Measurements from ENCODE around the gene JAK2.

JAK2 gene

GRCh38 chr9:4965174-4965821 is 19.8 kb upstream of the JAK2 start:
- no peak for TF ChIP-seq CTCF (IDR thresholded peaks at IDR 0.05; ENCODE audit: control extremely low read depth, extremely low read depth, low read depth, missing control alignments)
- CTCF ChIA-PET = interaction anchor here (1.6 kb wide), 2 partner anchors 9 to 23 kb away, joined by 5 read pairs; no protein-coding TSS in a partner anchor
- no peak for DNase-seq (ENCODE audit: extremely low spot score)
- POLR2A ChIA-PET = no interaction called here

DNA sequence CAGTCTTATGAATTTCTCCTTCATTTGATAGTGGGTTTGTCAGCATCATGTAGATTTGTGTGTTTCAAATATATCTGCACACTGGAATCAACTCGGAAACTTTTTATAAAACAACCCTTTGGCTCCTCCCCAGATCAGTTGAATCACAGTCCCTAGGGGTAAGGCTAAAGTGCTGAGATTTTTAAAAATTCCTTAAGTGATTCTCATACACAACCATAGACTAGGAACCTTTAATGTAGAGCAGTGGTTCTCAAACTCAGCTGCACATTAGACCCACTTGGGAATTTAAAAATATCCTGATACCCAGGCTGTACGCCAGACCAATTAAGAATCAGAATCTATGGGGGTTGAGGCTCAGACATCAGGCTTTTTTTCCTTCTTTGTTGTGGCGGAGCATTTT is 17.5 kb upstream of the JAK2 start:
- no peak for DNase-seq (ENCODE audit: extremely low spot score)
- POLR2A ChIA-PET = no interaction called here
- no peak for TF ChIP-seq CTCF (IDR thresholded peaks at IDR 0.05; ENCODE audit: control extremely low read depth, extremely low read depth, low read depth, missing control alignments)
- CTCF ChIA-PET = interaction anchor here (1.5 kb wide), 1 partner anchor 18 kb away, joined by 3 read pairs; the partner anchor contains the start of gene JAK2

GRCh38 chr9:4969130-4969529 is 15.9 kb upstream of the JAK2 start:
- POLR2A ChIA-PET = no interaction called here
- TF ChIP-seq CTCF (IDR thresholded peaks at IDR 0.05; ENCODE audit: control extremely low read depth, extremely low read depth, low read depth, missing control alignments) = no peak
- CTCF ChIA-PET = no interaction called here
- DNase-seq (ENCODE audit: extremely low spot score) = no peak

DNA sequence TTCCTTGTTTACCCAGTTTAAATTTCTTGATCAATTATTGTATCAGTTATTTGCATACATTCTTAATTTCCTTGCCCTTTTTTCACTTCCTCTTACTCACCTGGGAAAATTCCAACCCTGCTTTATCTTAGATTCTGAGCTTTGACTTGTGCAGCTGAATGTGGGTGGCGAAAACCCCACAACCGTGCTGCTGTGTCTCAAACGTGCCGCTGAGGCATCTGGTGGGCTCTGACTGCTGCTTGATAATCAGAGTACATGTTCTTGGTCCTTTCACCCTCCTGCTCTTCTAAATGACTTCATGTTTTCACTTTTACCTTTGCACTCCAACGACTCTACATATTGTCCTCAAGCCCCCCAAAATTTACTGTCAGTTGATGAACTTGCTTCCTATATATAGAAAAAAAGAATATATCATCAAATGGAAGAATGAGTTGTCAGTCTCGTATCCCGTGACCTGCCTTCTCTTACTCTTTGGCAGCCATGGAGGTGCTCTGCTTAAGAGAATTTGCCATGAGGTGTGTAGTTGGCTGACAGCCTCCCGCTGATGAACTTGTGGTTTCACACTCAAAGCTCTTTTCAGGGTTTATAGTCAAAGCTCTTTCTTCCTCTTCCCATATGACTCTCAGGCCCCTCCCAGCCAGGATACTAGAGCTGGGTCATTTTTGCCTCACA is 14.0 kb upstream of the JAK2 start:
- TF ChIP-seq CTCF (IDR thresholded peaks at IDR 0.05; ENCODE audit: control extremely low read depth, extremely low read depth, low read depth, missing control alignments) = no peak
- ChIA-PET POLR2A (interaction anchor here (0.8 kb wide), 1 partner anchor 179 kb away, joined by 3 read pairs; the partner anchor contains the start of gene RCL1), CTCF (interaction anchor here (0.9 to 2.1 kb wide), 7 partner anchors 12 to 212 kb away, joined by 3 to 11 read pairs (median 4); partner anchors contain the start of gene JAK2)
- DNase-seq (ENCODE audit: extremely low spot score) = peak; percentile 65

- no peak for TF ChIP-seq CTCF (IDR thresholded peaks at IDR 0.05; ENCODE audit: control extremely low read depth, extremely low read depth, low read depth, missing control alignments)
- ChIA-PET CTCF (interaction anchor here (1.0 to 2.9 kb wide), 6 partner anchors 10 to 35 kb away, joined by 3 to 12 read pairs (median 6); partner anchors contain the start of gene JAK2), POLR2A (no interaction called here)
- DNase-seq (ENCODE audit: extremely low spot score) = no peak
Measured at GRCh38 chr9:4973246-4973645, 11.8 kb upstream of the JAK2 start.

DNA sequence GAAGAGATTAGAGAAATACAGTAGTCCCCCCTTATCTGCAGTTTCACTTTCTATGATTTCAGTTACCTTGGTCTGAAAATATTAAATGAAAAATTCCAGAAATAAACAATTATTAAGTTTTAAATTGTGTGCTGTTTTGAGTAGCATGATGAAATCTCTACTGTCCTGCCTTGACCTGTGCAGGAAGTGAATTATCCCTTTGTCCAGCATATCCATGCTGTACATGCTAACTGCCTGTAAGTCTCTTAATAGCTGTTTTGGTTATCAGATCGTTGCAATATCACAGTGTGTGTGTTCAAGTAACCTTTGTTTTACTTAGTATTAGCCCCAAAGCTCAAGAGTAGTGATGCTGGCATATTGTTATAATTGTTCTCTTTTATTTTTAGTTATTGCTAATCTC is 11.2 kb upstream of the JAK2 start:
- TF ChIP-seq CTCF (IDR thresholded peaks at IDR 0.05; ENCODE audit: control extremely low read depth, extremely low read depth, low read depth, missing control alignments) = no peak
- ChIA-PET CTCF (interaction anchor here (1.4 to 2.9 kb wide), 5 partner anchors 9 to 35 kb away, joined by 4 to 12 read pairs (median 6); partner anchors contain the start of gene JAK2), POLR2A (no interaction called here)
- no peak for DNase-seq (ENCODE audit: extremely low spot score)

All from GM10248 (cell line).